HepG2 (cell line): ENCODE measurements around the gene C11orf24. TPM values are rescaled to one million over a fixed set of nuclear protein-coding genes. Genes with fewer than 3 reads are reported as not detected.

Experiments used
- AKAP8 ChIP-seq: sonication (generic); formaldehyde crosslinking; IDR thresholded peaks from 2 replicates; pipeline ENCODE4 v1.5.1; 2020; ENCODE audit warnings: mild to moderate bottlenecking, missing genetic modification reagents
- CHD4 ChIP-seq: fragments of 200-600 bp; sonication (generic); IDR thresholded peaks from 2 replicates; pipeline ENCODE4 v1.7.0; 2017; ENCODE audit warnings: mild to moderate bottlenecking, low read length, borderline replicate concordance
- FLYWCH1 ChIP-seq: sonication (generic); formaldehyde crosslinking; IDR thresholded peaks from 2 replicates; pipeline ENCODE4 v1.8.1; 2023; ENCODE audit warnings: mild to moderate bottlenecking, missing genetic modification reagents
- FOXA1 ChIP-seq, 2 experiments: fragments of 450-650 bp in 1 of 2; sonication (generic) in 1 of 2; formaldehyde crosslinking in 1 of 2; IDR thresholded peaks; 2 replicates each; pipeline versions ENCODE4 v1.4.0 to v1.6.1; 2016 to 2020; ENCODE audit warnings: missing genetic modification reagents in 1 of 2
- MAFF ChIP-seq: IDR thresholded peaks from 2 replicates; pipeline ENCODE4 v1.6.1; 2011; ENCODE audit warnings: low read depth, low read length, improper control_type of control experiment
- NCOR1 ChIP-seq: fragments of 200-600 bp; sonication (generic); IDR thresholded peaks from 2 replicates; pipeline ENCODE4 v1.7.0; 2017; ENCODE audit warnings: antibody characterized with exemption, low read length, borderline replicate concordance
- NFKB2 ChIP-seq: sonication (generic); formaldehyde crosslinking; IDR thresholded peaks from 2 replicates; pipeline ENCODE4 v1.4.0; 2020; ENCODE audit warnings: missing genetic modification reagents, borderline replicate concordance
- RBAK ChIP-seq: sonication (generic); formaldehyde crosslinking; IDR thresholded peaks from 2 replicates; pipeline ENCODE4 v1.5.1; 2020; ENCODE audit warnings: mild to moderate bottlenecking, missing genetic modification reagents
- SSRP1 ChIP-seq: IDR thresholded peaks from 2 replicates; pipeline ENCODE4 v1.6.1; 2016; ENCODE audit warnings: control low read depth
- TBL1XR1 ChIP-seq: fragments of 150-350 bp; IDR thresholded peaks from 2 replicates; pipeline ENCODE4 v1.6.1; 2014; ENCODE audit warnings: borderline replicate concordance, low read length; ENCODE audit not compliant: partially characterized antibody
- ZNF205 ChIP-seq: IDR thresholded peaks from 2 replicates; pipeline ENCODE4 v1.6.1; 2018; ENCODE audit warnings: missing biosample characterization, missing genetic modification reagents
- ZNF234 ChIP-seq: sonication (generic); formaldehyde crosslinking; conservative IDR thresholded peaks from 2 replicates; pipeline ENCODE4 v1.5.1; 2020; ENCODE audit warnings: mild to moderate bottlenecking, missing genetic modification reagents
- ZNF598 ChIP-seq: sonication (generic); formaldehyde crosslinking; IDR thresholded peaks from 2 replicates; pipeline ENCODE4 v1.5.1; 2020; ENCODE audit warnings: mild to moderate bottlenecking, missing genetic modification reagents, borderline replicate concordance
- ZNF672 ChIP-seq: sonication (generic); formaldehyde crosslinking; IDR thresholded peaks from 2 replicates; pipeline ENCODE4 v1.8.1; 2022; ENCODE audit warnings: missing genetic modification reagents
- ZNF674 ChIP-seq: sonication (generic); formaldehyde crosslinking; IDR thresholded peaks from 2 replicates; pipeline ENCODE4 v1.5.0; 2020; ENCODE audit warnings: low read depth, mild to moderate bottlenecking, missing genetic modification reagents
- ZNF7 ChIP-seq: IDR thresholded peaks from 2 replicates; pipeline ENCODE4 v1.6.1; 2016; ENCODE audit warnings: missing biosample characterization, missing genetic modification reagents
- ZNF703 ChIP-seq: sonication (generic); formaldehyde crosslinking; IDR thresholded peaks from 2 replicates; pipeline ENCODE4 v1.5.1; 2020; ENCODE audit warnings: missing genetic modification reagents, mild to moderate bottlenecking, moderate library complexity, borderline replicate concordance
- ZSCAN12 ChIP-seq: sonication (generic); formaldehyde crosslinking; IDR thresholded peaks from 2 replicates; pipeline ENCODE4 v1.9.0; 2021; ENCODE audit warnings: mild to moderate bottlenecking, missing genetic modification reagents
- polyA plus RNA-seq, 8 experiments: library from polyadenylated mRNA; depleted of rRNA in 3 of 8; stranded (reverse) in 7 of 8; unstranded in 1 of 8; fragments of >200 nt; fragmentation: Illumina TruSeq in 4 of 8; extraction: Trizol in 4 of 8; gene quantifications; 2 replicates each; pipeline versions ENCODE4 v1.2.1 to v1.2.3, GENCODE V29; 2011 to 2016; ENCODE audit warnings: low read depth in 4 of 8, missing spikeins in 1 of 8, mixed read lengths in 1 of 8; ENCODE audit not compliant: insufficient read depth in 1 of 8
- total RNA-seq, 5 experiments: library from RNA; depleted of rRNA; stranded (reverse); fragments of >200 nt; fragmentation: Illumina TruSeq; extraction: Trizol; gene quantifications; 2 replicates each; pipeline ENCODE4 v1.2.3, GENCODE V29; 2016; ENCODE audit warnings: low read depth in 1 of 5
- TF ChIP-seq, protein P1 (sequence below): sonication (generic); formaldehyde crosslinking; IDR thresholded peaks from 2 replicates; pipeline ENCODE4 v1.4.0; 2020; ENCODE audit warnings: missing genetic modification reagents, low read depth, mild to moderate bottlenecking, borderline replicate concordance
- TF ChIP-seq, protein P2 (sequence below): IDR thresholded peaks from 2 replicates; pipeline ENCODE4 v1.6.1; 2018; ENCODE audit warnings: missing genetic modification reagents
- TF ChIP-seq, protein P3 (sequence below): sonication (generic); formaldehyde crosslinking; conservative IDR thresholded peaks from 2 replicates; pipeline ENCODE4 v1.8.1; 2023; ENCODE audit warnings: missing genetic modification reagents
- TF ChIP-seq, protein P4 (sequence below): sonication (generic); formaldehyde crosslinking; conservative IDR thresholded peaks from 2 replicates; pipeline ENCODE4 v1.4.0; 2020; ENCODE audit warnings: missing genetic modification reagents
- TF ChIP-seq, protein P5 (sequence below): sonication (generic); formaldehyde crosslinking; IDR thresholded peaks from 2 replicates; pipeline ENCODE4 v1.4.0; 2020; ENCODE audit warnings: mild to moderate bottlenecking, missing genetic modification reagents
- TF ChIP-seq, protein P6 (sequence below): sonication (generic); formaldehyde crosslinking; IDR thresholded peaks from 2 replicates; pipeline ENCODE4 v1.5.0; 2020; ENCODE audit warnings: missing genetic modification reagents

The C11orf24 gene
- total and polyA plus RNA-seq, 2 of the 13 experiments (the other 11 are each of a cell fraction or from before 2014, with no cell fraction given), result 52.9 to 55.5 TPM

DNA sequence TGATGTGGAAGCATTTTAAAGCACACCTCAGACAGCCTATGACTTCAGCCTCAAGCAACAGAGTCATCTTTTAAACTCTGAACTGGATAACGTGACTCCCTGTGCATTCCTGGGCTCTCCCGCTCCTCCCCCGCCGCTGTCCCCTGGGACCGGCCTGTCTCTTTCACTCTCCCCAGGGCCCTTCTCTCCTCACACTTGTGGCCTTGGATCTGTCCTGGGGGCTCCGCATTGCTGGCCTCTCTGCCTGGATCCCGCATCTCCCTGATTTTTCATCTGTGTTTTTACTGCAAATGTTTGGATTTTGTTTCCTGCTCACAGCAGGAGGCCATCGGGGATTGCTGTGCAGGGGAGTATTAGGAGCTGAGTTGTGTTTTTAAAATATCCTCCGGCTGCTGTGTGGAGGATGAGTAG, 15.4 kb downstream of the C11orf24 start (continued):
- TF ChIP-seq ZSCAN12 (CRISPR knock-in tag) (no peak), FLYWCH1 (CRISPR knock-in tag) (no peak), AKAP8 (CRISPR knock-in tag) (no peak), NCOR1 (no peak), ZNF674 (CRISPR knock-in tag) (no peak), SSRP1 (CRISPR knock-in tag) (no peak), ZNF234 (no peak), TBL1XR1 (no peak), FOXA1 (IDR thresholded peaks at IDR 0.05) (no peak), FOXA1 (CRISPR knock-in tag; IDR thresholded peaks at IDR 0.05) (no peak), RBAK (CRISPR knock-in tag) (no peak), ZNF205 (CRISPR knock-in tag) (no peak), ZNF672 (CRISPR knock-in tag) (no peak), ZNF598 (CRISPR knock-in tag) (no peak), MAFF (no peak), ZNF703 (CRISPR knock-in tag) (no peak), CHD4 (no peak), NFKB2 (CRISPR knock-in tag) (no peak), ZNF7 (CRISPR knock-in tag) (no peak)
- TF ChIP-seq, protein P1, sequence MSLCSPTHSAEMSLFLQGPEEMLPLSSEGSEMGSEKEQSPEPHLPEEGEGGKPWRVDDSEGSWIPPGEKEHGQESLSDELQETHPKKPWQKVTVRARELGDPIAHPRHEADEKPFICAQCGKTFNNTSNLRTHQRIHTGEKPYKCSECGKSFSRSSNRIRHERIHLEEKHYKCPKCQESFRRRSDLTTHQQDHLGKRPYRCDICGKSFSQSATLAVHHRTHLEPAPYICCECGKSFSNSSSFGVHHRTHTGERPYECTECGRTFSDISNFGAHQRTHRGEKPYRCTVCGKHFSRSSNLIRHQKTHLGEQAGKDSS (CRISPR knock-in tag), result no peak
- TF ChIP-seq, protein P2, sequence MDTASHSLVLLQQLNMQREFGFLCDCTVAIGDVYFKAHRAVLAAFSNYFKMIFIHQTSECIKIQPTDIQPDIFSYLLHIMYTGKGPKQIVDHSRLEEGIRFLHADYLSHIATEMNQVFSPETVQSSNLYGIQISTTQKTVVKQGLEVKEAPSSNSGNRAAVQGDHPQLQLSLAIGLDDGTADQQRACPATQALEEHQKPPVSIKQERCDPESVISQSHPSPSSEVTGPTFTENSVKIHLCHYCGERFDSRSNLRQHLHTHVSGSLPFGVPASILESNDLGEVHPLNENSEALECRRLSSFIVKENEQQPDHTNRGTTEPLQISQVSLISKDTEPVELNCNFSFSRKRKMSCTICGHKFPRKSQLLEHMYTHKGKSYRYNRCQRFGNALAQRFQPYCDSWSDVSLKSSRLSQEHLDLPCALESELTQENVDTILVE (CRISPR knock-in tag), result no peak
- TF ChIP-seq, protein P3, sequence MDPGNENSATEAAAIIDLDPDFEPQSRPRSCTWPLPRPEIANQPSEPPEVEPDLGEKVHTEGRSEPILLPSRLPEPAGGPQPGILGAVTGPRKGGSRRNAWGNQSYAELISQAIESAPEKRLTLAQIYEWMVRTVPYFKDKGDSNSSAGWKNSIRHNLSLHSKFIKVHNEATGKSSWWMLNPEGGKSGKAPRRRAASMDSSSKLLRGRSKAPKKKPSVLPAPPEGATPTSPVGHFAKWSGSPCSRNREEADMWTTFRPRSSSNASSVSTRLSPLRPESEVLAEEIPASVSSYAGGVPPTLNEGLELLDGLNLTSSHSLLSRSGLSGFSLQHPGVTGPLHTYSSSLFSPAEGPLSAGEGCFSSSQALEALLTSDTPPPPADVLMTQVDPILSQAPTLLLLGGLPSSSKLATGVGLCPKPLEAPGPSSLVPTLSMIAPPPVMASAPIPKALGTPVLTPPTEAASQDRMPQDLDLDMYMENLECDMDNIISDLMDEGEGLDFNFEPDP (CRISPR knock-in tag), result no peak
- TF ChIP-seq, protein P4, sequence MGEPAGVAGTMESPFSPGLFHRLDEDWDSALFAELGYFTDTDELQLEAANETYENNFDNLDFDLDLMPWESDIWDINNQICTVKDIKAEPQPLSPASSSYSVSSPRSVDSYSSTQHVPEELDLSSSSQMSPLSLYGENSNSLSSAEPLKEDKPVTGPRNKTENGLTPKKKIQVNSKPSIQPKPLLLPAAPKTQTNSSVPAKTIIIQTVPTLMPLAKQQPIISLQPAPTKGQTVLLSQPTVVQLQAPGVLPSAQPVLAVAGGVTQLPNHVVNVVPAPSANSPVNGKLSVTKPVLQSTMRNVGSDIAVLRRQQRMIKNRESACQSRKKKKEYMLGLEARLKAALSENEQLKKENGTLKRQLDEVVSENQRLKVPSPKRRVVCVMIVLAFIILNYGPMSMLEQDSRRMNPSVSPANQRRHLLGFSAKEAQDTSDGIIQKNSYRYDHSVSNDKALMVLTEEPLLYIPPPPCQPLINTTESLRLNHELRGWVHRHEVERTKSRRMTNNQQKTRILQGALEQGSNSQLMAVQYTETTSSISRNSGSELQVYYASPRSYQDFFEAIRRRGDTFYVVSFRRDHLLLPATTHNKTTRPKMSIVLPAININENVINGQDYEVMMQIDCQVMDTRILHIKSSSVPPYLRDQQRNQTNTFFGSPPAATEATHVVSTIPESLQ (CRISPR knock-in tag), result no peak
- TF ChIP-seq, protein P5, sequence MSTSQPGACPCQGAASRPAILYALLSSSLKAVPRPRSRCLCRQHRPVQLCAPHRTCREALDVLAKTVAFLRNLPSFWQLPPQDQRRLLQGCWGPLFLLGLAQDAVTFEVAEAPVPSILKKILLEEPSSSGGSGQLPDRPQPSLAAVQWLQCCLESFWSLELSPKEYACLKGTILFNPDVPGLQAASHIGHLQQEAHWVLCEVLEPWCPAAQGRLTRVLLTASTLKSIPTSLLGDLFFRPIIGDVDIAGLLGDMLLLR (CRISPR knock-in tag), result no peak
- TF ChIP-seq, protein P6, sequence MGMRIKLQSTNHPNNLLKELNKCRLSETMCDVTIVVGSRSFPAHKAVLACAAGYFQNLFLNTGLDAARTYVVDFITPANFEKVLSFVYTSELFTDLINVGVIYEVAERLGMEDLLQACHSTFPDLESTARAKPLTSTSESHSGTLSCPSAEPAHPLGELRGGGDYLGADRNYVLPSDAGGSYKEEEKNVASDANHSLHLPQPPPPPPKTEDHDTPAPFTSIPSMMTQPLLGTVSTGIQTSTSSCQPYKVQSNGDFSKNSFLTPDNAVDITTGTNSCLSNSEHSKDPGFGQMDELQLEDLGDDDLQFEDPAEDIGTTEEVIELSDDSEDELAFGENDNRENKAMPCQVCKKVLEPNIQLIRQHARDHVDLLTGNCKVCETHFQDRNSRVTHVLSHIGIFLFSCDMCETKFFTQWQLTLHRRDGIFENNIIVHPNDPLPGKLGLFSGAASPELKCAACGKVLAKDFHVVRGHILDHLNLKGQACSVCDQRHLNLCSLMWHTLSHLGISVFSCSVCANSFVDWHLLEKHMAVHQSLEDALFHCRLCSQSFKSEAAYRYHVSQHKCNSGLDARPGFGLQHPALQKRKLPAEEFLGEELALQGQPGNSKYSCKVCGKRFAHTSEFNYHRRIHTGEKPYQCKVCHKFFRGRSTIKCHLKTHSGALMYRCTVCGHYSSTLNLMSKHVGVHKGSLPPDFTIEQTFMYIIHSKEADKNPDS, result no peak
